Measurements from ENCODE around the gene PDP2. TPM values are rescaled to one million over a fixed set of nuclear protein-coding genes. Genes with fewer than 3 reads are reported as not detected.

The PDP2 gene
- total and polyA plus RNA-seq, 11 donors = 1.1 to 7.5 (median 3.5) TPM

GRCh38 chr16:66834746-66835145 is 45.6 kb upstream of the PDP2 start:
- Histone ChIP-seq H3K4me1 (peaks cover 0 to 14% (median 4%) of the 10 kb centered on the region in 12 donors), H3K4me3 (no peak overlapping the region), H3K27ac (no peak overlapping the region), H3K27me3 (no peaks in the 10 kb centered on the region), H3K36me3 (no peaks in the 10 kb centered on the region), H3K9me3 (peaks cover 0 to 11% (median 0%) of the 10 kb centered on the region in 12 donors)
- no peak for TF ChIP-seq POLR2A (IDR thresholded peaks at IDR 0.05)
- TF ChIP-seq, protein P1, sequence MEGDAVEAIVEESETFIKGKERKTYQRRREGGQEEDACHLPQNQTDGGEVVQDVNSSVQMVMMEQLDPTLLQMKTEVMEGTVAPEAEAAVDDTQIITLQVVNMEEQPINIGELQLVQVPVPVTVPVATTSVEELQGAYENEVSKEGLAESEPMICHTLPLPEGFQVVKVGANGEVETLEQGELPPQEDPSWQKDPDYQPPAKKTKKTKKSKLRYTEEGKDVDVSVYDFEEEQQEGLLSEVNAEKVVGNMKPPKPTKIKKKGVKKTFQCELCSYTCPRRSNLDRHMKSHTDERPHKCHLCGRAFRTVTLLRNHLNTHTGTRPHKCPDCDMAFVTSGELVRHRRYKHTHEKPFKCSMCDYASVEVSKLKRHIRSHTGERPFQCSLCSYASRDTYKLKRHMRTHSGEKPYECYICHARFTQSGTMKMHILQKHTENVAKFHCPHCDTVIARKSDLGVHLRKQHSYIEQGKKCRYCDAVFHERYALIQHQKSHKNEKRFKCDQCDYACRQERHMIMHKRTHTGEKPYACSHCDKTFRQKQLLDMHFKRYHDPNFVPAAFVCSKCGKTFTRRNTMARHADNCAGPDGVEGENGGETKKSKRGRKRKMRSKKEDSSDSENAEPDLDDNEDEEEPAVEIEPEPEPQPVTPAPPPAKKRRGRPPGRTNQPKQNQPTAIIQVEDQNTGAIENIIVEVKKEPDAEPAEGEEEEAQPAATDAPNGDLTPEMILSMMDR (IDR thresholded peaks at IDR 0.05) = no peak
- WGBS, 4 donors = 88 to 94% (median 90%) methylated on average over 5 of the region's 5 CpGs
- intact Hi-C loops (cut with DNase I) = loop anchor here in 4 of 10 donors (5.0 kb wide), 1 partner anchor 33 kb away; no protein-coding TSS in a partner anchor
- DNase-seq = no peak
- no peak for ATAC-seq

GRCh38 chr16:66840883-66841282 is 39.4 kb upstream of the PDP2 start:
- H3K4me1 ChIP-seq = peaks cover 0 to 20% (median 12%) of the 10 kb centered on the region in 12 donors
- TF ChIP-seq, protein P1 (IDR thresholded peaks at IDR 0.05) = no peak
- no peak for TF ChIP-seq POLR2A (IDR thresholded peaks at IDR 0.05)
- H3K4me3 ChIP-seq = no peak overlapping the region
- no peak for ATAC-seq
- no peak for DNase-seq
- no peak overlapping the region for H3K27ac ChIP-seq
- intact Hi-C loops (cut with DNase I) = no loop called here
- H3K9me3 ChIP-seq = peaks cover 0 to 11% (median 0%) of the 10 kb centered on the region in 12 donors
- no peaks in the 10 kb centered on the region for H3K36me3 ChIP-seq
- peaks cover 5 to 25% (median 17%) of the 10 kb centered on the region in 9 donors for H3K27me3 ChIP-seq
- 52 to 59% (median 54%) methylated on average over 3 of the region's 3 CpGs for WGBS, 4 donors

GRCh38 chr16:66841366-66841765 is 38.9 kb upstream of the PDP2 start:
- Histone ChIP-seq H3K9me3 (peaks cover 0 to 11% (median 0%) of the 10 kb centered on the region in 12 donors), H3K36me3 (no peaks in the 10 kb centered on the region), H3K27ac (no peak overlapping the region), H3K27me3 (peaks cover 5 to 28% (median 20%) of the 10 kb centered on the region in 9 donors), H3K4me1 (peaks cover 0 to 20% (median 12%) of the 10 kb centered on the region in 12 donors), H3K4me3 (no peak overlapping the region)
- intact Hi-C loops (cut with DNase I) = no loop called here
- DNase-seq (no peak), ATAC-seq (no peak)
- 85 to 92% (median 89%) methylated on average over 4 of the region's 4 CpGs for WGBS, 4 donors
- TF ChIP-seq, protein P1 (IDR thresholded peaks at IDR 0.05) = no peak
- no peak for TF ChIP-seq POLR2A (IDR thresholded peaks at IDR 0.05)

GRCh38 chr16:66842765-66843164 is 37.5 kb upstream of the PDP2 start:
- no peaks in the 10 kb centered on the region for H3K36me3 ChIP-seq
- no peak for ATAC-seq
- peaks cover 5 to 42% (median 21%) of the 10 kb centered on the region in 9 donors for H3K27me3 ChIP-seq
- H3K27ac ChIP-seq = no peak overlapping the region
- 70 to 82% (median 73%) methylated on average over 7 of the region's 7 CpGs for WGBS, 4 donors
- intact Hi-C loops (cut with DNase I) = no loop called here
- H3K9me3 ChIP-seq = peaks cover 0 to 11% (median 0%) of the 10 kb centered on the region in 12 donors
- no peak for DNase-seq
- H3K4me3 ChIP-seq = no peak overlapping the region
- TF ChIP-seq POLR2A (IDR thresholded peaks at IDR 0.05) = no peak
- TF ChIP-seq, protein P1 (IDR thresholded peaks at IDR 0.05) = no peak
- peaks cover 0 to 20% (median 12%) of the 10 kb centered on the region in 12 donors for H3K4me1 ChIP-seq
